ENCODE data around the gene NAIF1. TPM values are rescaled to one million over a fixed set of nuclear protein-coding genes. Genes with fewer than 3 reads are reported as not detected.

The NAIF1 gene
- total RNA-seq, 1 donor from 2014 or later = 14.2 TPM

DNA sequence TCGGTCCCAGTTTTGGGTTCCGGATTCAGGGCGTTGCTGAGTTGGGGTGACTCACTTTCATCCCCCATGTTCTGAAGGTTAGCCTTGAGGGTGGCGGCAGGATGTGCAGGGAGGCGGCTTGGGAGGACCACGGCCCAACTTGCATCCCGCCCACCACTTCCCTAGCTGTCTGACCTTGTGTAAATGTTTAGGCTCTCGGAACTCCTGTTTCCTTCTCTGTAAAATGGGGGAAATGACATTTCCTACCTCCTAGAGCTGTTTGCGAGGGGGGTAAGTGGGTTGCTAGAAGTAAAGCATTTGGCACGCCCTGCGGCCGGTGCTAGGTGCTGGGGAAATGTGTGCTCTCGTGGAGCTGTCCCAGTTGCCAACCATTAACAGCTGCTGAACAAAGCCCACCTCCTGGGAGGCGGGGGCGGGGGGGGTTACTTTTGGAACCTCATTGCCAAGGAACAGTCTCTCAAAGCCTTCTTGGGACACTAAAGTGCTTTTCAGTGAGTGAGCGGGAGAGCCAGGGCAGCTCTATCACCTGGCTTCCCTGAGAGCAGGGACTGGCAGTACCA, 32.9 kb upstream of the NAIF1 start:
- Histone ChIP-seq H3K4me3 (ENCODE audit: low read depth, low read length) (no peak overlapping the region), H3K36me3 (ENCODE audit: control insufficient read depth, insufficient read depth, low read length) (peaks cover 8% of the 10 kb centered on the region), H3K27me3 (ENCODE audit: control insufficient read depth, insufficient read depth, low read length) (no peaks in the 10 kb centered on the region)
- DNase-seq (ENCODE audit: low read depth) = no peak
- TF ChIP-seq, protein P1, sequence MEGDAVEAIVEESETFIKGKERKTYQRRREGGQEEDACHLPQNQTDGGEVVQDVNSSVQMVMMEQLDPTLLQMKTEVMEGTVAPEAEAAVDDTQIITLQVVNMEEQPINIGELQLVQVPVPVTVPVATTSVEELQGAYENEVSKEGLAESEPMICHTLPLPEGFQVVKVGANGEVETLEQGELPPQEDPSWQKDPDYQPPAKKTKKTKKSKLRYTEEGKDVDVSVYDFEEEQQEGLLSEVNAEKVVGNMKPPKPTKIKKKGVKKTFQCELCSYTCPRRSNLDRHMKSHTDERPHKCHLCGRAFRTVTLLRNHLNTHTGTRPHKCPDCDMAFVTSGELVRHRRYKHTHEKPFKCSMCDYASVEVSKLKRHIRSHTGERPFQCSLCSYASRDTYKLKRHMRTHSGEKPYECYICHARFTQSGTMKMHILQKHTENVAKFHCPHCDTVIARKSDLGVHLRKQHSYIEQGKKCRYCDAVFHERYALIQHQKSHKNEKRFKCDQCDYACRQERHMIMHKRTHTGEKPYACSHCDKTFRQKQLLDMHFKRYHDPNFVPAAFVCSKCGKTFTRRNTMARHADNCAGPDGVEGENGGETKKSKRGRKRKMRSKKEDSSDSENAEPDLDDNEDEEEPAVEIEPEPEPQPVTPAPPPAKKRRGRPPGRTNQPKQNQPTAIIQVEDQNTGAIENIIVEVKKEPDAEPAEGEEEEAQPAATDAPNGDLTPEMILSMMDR (IDR thresholded peaks at IDR 0.05; ENCODE audit: insufficient read depth, low read length, poor library complexity, severe bottlenecking) = no peak

DNA sequence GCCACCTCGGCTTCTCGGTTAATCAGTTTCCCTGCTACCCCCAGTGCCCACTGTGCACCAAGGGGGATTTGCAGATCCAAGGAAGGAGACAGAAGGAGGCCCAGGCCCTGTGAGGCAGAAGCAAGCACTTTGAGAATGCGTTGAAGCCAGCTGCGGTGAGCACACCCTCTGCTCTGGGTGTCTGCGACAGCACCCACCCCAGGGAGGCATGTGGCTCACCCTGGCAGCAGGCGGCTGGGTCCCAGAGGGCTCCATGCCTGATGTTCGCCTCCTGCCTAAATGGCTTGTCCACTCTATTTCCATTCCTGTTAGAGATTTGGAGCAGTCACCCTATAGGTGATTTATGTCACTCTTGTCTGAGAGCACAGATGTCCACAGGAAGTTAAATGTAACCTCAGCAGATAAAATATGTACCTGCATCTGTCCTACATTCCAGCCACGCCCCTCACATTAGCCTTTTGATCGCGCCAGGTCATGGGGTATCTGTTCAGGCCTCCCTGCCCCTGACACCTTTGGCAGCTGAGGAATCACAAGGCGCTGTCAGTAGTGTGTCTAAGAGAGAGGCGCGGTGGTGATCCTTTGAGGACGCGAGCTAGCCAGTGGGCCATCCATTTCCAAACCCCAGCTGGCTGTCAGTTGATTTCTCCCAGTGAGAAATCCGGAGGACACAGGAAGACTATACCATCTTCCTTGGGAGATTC, 32.3 kb upstream of the NAIF1 start:
- TF ChIP-seq, protein P1 (IDR thresholded peaks at IDR 0.05; ENCODE audit: insufficient read depth, low read length, poor library complexity, severe bottlenecking) = no peak
- DNase-seq (ENCODE audit: low read depth) = no peak
- peak overlapping the region; percentile 50 for H3K4me3 ChIP-seq (ENCODE audit: low read depth, low read length)
- H3K36me3 ChIP-seq (ENCODE audit: control insufficient read depth, insufficient read depth, low read length) = peaks cover 8% of the 10 kb centered on the region
- no peaks in the 10 kb centered on the region for H3K27me3 ChIP-seq (ENCODE audit: control insufficient read depth, insufficient read depth, low read length)

DNA sequence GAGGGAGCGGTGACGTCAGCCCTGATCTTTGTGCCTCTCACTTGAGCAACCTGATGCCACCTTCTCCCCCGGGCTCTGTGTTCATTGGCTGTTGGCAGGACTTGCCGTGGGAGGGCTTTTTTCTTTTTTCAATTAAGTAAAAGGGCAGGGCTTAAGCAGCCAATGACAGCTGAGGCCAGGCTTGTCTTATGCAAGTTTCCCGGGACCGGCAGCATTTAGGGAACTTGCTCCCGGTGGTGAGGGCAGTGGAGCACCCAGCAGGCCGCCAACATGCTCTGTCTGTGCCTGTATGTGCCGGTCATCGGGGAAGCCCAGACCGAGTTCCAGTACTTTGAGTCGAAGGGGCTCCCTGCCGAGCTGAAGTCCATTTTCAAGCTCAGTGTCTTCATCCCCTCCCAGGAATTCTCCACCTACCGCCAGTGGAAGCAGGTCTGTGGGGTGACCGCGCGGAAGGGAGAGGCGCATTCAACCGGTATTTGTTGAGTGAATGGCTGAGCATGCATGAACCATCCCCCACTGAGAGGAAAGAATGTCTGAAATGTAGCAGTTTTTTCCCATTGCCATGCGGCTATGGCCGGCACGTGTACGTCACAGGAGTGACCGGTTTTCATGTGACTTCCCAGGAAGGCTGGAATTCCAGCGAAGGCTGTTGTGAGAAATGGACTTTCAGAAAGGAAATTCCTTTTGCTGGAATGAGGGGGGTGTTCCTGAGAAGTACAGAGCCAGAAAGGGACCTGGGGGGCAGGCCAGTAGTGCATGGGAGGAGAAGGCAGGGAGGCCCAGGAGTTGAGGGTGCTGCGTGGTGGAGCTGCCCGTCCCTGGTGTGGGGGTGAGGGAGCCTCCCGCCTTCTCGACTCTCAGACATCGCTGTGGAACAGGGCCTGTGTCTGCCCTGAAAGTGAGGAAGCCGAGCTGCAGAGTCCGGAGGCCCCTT, 31.4 kb upstream of the NAIF1 start:
- Histone ChIP-seq H3K27me3 (ENCODE audit: control insufficient read depth, insufficient read depth, low read length) (no peaks in the 10 kb centered on the region), H3K36me3 (ENCODE audit: control insufficient read depth, insufficient read depth, low read length) (peaks cover 8% of the 10 kb centered on the region), H3K4me3 (ENCODE audit: low read depth, low read length) (peak overlapping the region; percentile 50)
- peak; percentile 97 for DNase-seq (ENCODE audit: low read depth)
- TF ChIP-seq, protein P1 (IDR thresholded peaks at IDR 0.05; ENCODE audit: insufficient read depth, low read length, poor library complexity, severe bottlenecking) = no peak

DNA sequence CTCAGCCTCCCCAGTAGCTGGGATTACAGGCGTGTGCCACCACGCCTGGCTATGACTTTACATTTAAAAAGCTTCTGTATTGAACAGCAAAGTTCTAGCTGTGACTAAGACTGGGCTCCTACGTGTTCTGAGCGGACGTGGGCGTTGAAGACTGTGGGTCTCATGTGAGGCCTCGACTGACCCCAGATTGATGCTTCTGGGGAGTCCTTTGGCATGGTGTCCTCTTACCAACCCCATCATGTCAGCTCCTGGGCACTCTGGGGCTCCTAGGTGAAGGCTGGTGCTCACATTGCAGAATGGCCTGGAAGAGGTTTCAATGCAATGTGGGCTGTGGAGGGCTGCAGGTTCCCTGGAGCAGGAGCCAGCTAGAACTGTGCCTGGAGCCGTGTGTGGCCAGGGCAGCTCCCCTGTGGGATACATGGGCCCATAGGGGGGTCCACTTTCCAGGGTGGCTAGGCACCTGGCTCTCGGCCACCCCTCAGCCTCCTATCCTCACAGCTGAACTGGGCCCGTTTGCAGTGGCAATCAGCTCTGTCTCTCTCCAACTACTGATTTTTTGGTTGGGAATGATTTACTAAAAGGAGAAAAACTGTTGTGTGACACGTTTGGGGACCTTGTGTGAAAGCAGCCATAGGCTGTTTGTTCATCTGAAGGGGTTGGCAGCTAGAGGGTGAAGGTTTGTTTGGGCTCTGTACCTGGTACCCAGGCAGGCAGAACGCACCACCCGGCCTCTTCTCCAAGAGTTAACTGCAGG, 30.6 kb upstream of the NAIF1 start:
- TF ChIP-seq, protein P1 (IDR thresholded peaks at IDR 0.05; ENCODE audit: insufficient read depth, low read length, poor library complexity, severe bottlenecking) = no peak
- DNase-seq (ENCODE audit: low read depth) = no peak
- H3K27me3 ChIP-seq (ENCODE audit: control insufficient read depth, insufficient read depth, low read length) = no peaks in the 10 kb centered on the region
- H3K36me3 ChIP-seq (ENCODE audit: control insufficient read depth, insufficient read depth, low read length) = peaks cover 4% of the 10 kb centered on the region
- H3K4me3 ChIP-seq (ENCODE audit: low read depth, low read length) = no peak overlapping the region

DNA sequence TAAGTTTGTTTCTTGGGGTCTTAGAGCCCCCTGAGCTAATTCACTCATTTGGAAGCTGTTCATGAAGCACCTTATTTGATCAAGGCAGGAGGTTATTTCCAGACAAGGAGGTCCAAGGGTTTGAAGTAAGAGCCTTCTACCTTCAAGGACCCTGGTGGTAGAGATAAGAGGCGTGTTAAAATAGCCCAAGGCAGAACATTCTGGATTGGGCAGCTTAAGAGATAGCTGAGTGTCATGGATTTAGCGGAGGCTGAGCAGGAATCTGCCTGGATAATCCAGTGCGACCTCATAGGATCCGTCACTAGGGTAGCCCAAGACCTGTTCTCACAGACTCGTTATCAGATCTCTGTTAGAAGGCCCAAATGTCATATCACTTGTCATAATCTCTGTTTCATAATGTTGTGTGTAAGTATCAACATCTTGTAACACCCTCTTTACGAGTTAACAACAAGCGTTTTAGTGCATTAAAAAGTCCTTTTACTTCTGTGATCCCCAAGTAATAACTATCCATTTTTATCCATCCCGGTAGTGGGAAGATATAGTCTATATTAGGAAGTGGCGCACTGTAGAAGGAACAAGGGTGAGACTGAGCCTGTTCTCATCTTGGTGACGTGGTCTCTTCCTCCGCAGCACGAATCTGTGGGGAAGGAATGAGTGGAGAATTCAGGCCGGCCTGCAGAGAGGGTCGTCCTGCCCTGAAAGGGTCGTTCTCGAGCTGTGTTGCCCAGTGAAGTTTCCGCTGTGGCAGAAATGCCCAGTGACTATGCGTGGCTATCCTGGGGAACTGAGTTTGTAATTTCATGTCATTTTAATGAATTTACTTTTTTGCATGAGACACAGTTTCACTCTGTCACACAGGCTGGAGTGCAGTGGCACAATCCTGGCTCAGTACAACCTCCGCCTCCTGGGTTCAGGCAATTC, 29.8 kb upstream of the NAIF1 start:
- no peaks in the 10 kb centered on the region for H3K27me3 ChIP-seq (ENCODE audit: control insufficient read depth, insufficient read depth, low read length)
- no peak for DNase-seq (ENCODE audit: low read depth)
- TF ChIP-seq, protein P1 (IDR thresholded peaks at IDR 0.05; ENCODE audit: insufficient read depth, low read length, poor library complexity, severe bottlenecking) = no peak
- H3K4me3 ChIP-seq (ENCODE audit: low read depth, low read length) = no peak overlapping the region
- peaks cover 1% of the 10 kb centered on the region for H3K36me3 ChIP-seq (ENCODE audit: control insufficient read depth, insufficient read depth, low read length)
